WERI-Rb-1 (cell line): ENCODE data around the gene CRADD.
A peak's percentile ranks its signal among the peaks of the same experiment; 100 is the strongest.
"Not testable (repeated sequence)": the region's sequence is repeated elsewhere in the genome, so short reads cannot be mapped to it uniquely, and the experiment has no call there.

ENCODE experiments used
- DNase-seq: peaks from one replicate; pipeline ENCODE4 v3.0.0-alpha.2; 2020
- H3K27ac ChIP-seq: fragments of 250-450 bp; sonication (Bioruptor Pico); 2 replicates; pipeline ENCODE4 v1.5.1; 2020; ENCODE audit warnings: mild to moderate bottlenecking, moderate library complexity
- H3K27me3 ChIP-seq: fragments of 250-450 bp; sonication (Bioruptor Pico); 2 replicates; pipeline ENCODE4 v1.5.1; 2021; ENCODE audit warnings: mild to moderate bottlenecking, low read depth, moderate library complexity; ENCODE audit not compliant: insufficient read depth, severe bottlenecking
- H3K36me3 ChIP-seq: fragments of 250-450 bp; sonication (Bioruptor Pico); 2 replicates; pipeline ENCODE4 v1.5.1; 2020; ENCODE audit warnings: mild to moderate bottlenecking, moderate library complexity
- H3K4me3 ChIP-seq: 2 replicates; pipeline ENCODE4 v1.5.1; 2011; ENCODE audit warnings: low read depth, mild to moderate bottlenecking, control low read depth, low read length
- H3K9me3 ChIP-seq: fragments of 250-450 bp; sonication (Bioruptor Pico); 2 replicates; pipeline ENCODE4 v1.5.1; 2021; ENCODE audit warnings: mild to moderate bottlenecking, moderate library complexity; ENCODE audit not compliant: severe bottlenecking
- TF ChIP-seq, protein P1 (sequence below): IDR thresholded peaks from 2 replicates; pipeline ENCODE4 v1.5.1; 2011; ENCODE audit warnings: low read depth, mild to moderate bottlenecking, control low read depth, inconsistent platforms, low read length

The CRADD gene

DNA sequence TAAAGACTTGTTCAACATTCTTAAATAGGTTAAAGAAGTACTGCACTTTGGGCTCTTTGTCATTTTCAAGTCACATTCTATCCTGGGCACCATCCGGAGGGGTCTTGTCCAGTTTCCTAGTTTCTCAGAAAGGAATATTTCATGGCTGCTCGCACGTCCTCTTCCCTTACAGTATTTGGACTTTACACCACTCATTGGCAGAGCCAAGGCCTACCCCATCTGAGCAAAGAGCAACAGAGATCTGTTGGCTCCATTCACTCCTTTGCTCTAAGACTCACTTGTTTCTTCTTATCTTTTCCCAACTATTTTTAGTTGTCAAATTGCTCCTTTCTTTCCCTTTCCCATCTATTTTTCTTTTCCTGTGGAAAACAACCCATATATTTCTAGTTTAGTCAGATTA lies 118.2 kb downstream of the CRADD start:
- Histone ChIP-seq H3K27me3 (no peaks in the 10 kb centered on the region), H3K36me3 (no peaks in the 10 kb centered on the region), H3K4me3 (no peak overlapping the region), H3K9me3 (no peaks in the 10 kb centered on the region), H3K27ac (no peak overlapping the region)
- DNase-seq, result no peak
- TF ChIP-seq, protein P1, sequence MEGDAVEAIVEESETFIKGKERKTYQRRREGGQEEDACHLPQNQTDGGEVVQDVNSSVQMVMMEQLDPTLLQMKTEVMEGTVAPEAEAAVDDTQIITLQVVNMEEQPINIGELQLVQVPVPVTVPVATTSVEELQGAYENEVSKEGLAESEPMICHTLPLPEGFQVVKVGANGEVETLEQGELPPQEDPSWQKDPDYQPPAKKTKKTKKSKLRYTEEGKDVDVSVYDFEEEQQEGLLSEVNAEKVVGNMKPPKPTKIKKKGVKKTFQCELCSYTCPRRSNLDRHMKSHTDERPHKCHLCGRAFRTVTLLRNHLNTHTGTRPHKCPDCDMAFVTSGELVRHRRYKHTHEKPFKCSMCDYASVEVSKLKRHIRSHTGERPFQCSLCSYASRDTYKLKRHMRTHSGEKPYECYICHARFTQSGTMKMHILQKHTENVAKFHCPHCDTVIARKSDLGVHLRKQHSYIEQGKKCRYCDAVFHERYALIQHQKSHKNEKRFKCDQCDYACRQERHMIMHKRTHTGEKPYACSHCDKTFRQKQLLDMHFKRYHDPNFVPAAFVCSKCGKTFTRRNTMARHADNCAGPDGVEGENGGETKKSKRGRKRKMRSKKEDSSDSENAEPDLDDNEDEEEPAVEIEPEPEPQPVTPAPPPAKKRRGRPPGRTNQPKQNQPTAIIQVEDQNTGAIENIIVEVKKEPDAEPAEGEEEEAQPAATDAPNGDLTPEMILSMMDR, result no peak

DNA sequence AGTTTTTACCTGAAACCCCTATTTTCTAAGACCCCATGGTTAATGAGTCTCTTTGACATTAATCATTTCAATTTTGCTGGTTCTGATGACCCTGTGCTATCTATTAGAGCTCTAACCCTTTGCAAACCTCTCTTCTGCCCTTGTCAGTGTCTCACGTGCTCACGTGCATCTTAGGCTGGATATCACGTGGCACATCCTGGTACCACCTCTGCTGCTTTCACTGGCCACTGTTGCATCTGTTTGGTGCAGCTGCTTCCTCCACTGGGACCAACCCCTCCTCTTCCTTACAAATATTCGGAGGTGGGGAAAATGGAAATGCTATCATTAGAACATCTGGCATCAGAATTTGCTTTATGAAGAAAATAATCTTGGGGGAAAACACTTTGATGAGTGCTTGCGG lies 119.6 kb downstream of the CRADD start:
- no peak for DNase-seq
- Histone ChIP-seq H3K9me3 (no peaks in the 10 kb centered on the region), H3K36me3 (no peaks in the 10 kb centered on the region), H3K27me3 (no peaks in the 10 kb centered on the region), H3K27ac (no peak overlapping the region), H3K4me3 (no peak overlapping the region)
- TF ChIP-seq, protein P1, result no peak

DNA sequence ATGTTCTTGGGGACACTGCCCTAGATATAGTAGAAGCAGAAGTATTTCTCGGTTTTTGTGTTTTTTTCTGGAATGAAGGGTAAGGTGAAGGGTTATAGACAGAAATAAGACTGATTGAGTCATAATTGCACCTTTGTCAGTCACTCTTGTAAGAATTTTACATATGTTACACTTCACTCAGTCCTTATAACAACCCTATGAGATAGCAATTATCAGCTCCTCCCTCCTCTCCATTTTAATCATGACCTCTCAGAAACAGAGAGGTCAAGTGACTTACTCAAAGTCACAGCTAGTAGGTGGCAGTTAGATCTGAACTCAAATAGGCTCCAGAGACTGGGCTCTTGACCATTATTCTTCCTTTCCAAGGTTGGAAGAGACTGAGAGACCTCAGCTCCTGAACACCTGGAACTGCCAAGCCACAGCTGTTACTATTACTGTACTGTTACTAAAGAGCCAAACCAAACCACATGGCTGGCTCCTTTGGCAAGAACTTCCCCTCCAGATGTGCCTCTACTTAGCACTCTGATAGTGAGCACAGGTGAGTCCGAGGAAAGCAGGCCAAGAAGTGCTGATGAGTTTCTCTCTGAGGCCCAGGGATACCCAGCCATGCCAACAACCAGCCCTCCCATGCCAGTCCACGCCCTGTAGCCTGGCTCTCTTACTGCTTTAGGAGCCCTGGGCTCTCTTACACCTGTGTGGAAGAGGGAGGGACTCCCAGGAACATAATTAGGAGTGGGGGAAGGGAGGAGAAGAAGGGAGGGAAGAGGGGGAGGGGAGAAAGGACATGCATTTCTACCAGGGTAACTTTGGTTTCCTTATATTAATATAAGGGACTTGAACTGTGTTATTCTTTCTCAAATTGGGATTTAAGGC lies 121.3 kb downstream of the CRADD start:
- H3K27me3 ChIP-seq, result no peaks in the 10 kb centered on the region

DNA sequence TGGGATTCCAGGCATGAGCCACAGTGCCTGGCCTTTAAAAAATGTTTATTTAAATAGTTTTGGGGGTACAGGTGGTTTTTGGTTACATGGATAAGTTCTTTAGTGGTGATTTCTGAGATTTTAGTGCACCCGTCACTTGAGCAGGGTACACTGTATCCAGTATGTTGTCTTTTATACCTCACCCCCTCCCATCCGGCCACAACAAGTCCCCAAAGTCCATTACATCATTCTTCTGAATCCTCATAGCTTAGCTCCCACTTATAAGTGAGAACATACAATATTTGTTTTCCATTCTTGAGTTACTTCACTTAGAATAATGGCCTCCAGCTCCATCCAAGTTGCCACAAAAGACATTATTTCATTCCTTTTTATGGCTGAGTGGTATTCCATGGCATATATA lies 124.5 kb downstream of the CRADD start:
- not testable (repeated sequence) for DNase-seq, H3K27me3 ChIP-seq, H3K9me3 ChIP-seq, H3K4me3 ChIP-seq, H3K36me3 ChIP-seq, H3K27ac ChIP-seq

More for the DNA sequence above, 121.3 kb downstream of the CRADD start:
- TF ChIP-seq, protein P1, result no peak
- Histone ChIP-seq H3K4me3 (no peak overlapping the region), H3K27ac (no peak overlapping the region), H3K36me3 (no peaks in the 10 kb centered on the region), H3K9me3 (no peaks in the 10 kb centered on the region)
- no peak for DNase-seq

GRCh38 chr12:93802293-93802692 lies 125.1 kb downstream of the CRADD start:
- DNase-seq, result no peak
- no peak overlapping the region for H3K27ac ChIP-seq
- H3K27me3 ChIP-seq, result no peaks in the 10 kb centered on the region
- TF ChIP-seq, protein P1, result no peak
- no peaks in the 10 kb centered on the region for H3K9me3 ChIP-seq
- H3K36me3 ChIP-seq, result no peaks in the 10 kb centered on the region
- no peak overlapping the region for H3K4me3 ChIP-seq

DNA sequence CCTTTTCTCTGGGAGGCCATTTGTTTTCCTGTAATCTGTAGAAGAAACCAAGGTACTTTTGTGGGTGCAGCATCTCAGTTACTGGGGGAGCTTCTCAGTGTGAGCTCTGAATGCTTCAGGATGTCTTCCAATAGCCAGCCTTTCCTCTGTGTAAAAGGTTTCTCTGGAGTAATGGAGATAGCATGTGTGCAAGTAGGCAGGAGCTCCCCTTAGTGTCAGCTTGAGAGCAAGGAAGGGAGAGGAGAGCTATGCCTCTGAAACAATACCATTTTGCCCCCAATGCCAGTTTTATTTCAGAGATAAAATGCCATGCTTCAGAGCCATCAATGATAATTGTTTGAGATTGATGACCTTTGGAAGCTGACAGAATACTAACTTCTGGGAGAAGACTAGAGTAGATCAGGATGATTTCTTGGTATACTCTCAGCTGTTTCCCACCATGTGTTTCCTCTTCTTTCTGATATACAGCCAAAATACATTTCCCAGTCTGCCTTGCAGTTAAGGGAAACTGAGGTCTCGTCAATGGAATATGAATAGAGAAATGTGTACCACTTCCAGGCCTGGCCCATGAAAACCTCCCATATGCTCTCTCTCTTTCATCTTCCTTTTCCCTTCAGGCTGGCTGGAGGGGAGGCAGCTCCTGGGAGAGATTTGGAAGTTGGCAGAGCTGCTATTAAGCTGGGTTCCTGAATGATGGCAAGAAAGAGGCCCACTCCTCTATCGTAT lies 125.7 kb downstream of the CRADD start:
- H3K27ac ChIP-seq, result no peak overlapping the region
- DNase-seq, result no peak
- TF ChIP-seq, protein P1, result peak; percentile 18; the same call in 1 of the 2 replicates
- no peaks in the 10 kb centered on the region for H3K36me3 ChIP-seq
- H3K4me3 ChIP-seq, result no peak overlapping the region
- H3K27me3 ChIP-seq, result no peaks in the 10 kb centered on the region
- no peaks in the 10 kb centered on the region for H3K9me3 ChIP-seq
